ENCODE results near the gene KCNJ2.

DNA sequence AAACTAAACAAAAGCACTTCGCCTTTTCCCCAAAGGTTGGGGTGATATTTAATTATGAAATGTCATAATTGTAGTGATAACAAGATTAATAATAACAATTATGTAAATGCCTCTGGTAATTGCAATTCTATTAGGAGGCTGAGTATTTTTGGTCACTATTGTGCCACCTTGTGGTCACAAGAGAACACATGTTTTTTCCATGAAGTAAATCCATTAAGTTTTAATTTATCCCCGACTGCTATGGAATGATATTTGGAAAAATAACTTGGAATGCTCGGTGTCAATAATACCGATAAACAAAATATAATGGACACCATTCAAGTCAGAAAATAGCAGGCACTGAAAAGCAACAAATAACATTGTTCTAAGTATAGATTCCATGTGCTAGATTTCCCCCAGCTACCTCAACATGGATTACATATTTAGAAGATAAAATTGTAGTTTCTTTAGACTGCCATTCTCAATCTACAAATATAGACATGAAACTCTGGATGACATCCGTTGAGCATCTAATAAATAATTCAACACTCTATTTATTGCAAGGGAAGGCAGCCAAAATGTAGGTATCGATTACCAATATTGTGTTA lies 25.0 kb upstream of the KCNJ2 start:
- TF ChIP-seq CTCF (IDR thresholded peaks at IDR 0.05) (peak; percentile 65 to 83 (median 69)), POLR2A (IDR thresholded peaks at IDR 0.05) (no peak)
